Activated CD8-positive, alpha-beta memory T cell treated with anti-CD3 and anti-CD28 coated beads, Interleukin-2, amount 50 U/mL, for 1 hour (primary cell): ENCODE measurements around the gene CERT1.
"Not testable (repeated sequence)": the region's sequence is repeated elsewhere in the genome, so short reads cannot be mapped to it uniquely, and the experiment has no call there.

Source experiments
- DNase-seq: peaks from one replicate; pipeline ENCODE4 v3.0.0-alpha.2; 2020; ENCODE audit errors: extremely low read depth

Gene CERT1

GRCh38 chr5:75511435-75512382 lies at the start of gene CERT1, which contains the start of gene POLK:
Gene CERT1, minus strand, starts transcription at chr5:75511629. Its CDS starts 422 bp downstream, at chr5:75511207.
Gene POLK, plus strand, starts transcription at chr5:75511891.
- DNase-seq: peak; percentile 68

GRCh38 chr5:75560655-75561054 lies 49.2 kb upstream of the CERT1 start:
- not testable (repeated sequence) for DNase-seq

- DNase-seq: no peak
Observed at GRCh38 chr5:75558981-75559632, 47.7 kb upstream of the CERT1 start.

GRCh38 chr5:75558221-75558620 lies 46.8 kb upstream of the CERT1 start:
- DNase-seq: no peak

- DNase-seq: no peak
Observed at GRCh38 chr5:75553358-75553757, 41.9 kb upstream of the CERT1 start.

GRCh38 chr5:75552764-75553163 lies 41.3 kb upstream of the CERT1 start:
- no peak for DNase-seq

- no peak for DNase-seq
Observed at GRCh38 chr5:75551471-75551870, 40.0 kb upstream of the CERT1 start.

- no peak for DNase-seq
Observed at GRCh38 chr5:75550597-75550996, 39.2 kb upstream of the CERT1 start.

- no peak for DNase-seq
Observed at GRCh38 chr5:75547812-75548211, 36.4 kb upstream of the CERT1 start.

GRCh38 chr5:75546830-75547229 lies 35.4 kb upstream of the CERT1 start:
- no peak for DNase-seq

GRCh38 chr5:75545131-75545530 lies 33.7 kb upstream of the CERT1 start:
- DNase-seq: no peak

- DNase-seq: no peak
Observed at GRCh38 chr5:75538211-75538610, 26.8 kb upstream of the CERT1 start.

- no peak for DNase-seq
Observed at GRCh38 chr5:75536694-75537360, 25.4 kb upstream of the CERT1 start.

- DNase-seq: no peak
Observed at GRCh38 chr5:75536147-75536546, 24.7 kb upstream of the CERT1 start.

- no peak for DNase-seq
Observed at GRCh38 chr5:75534734-75535133, 23.3 kb upstream of the CERT1 start.

GRCh38 chr5:75533716-75534115 lies 22.3 kb upstream of the CERT1 start:
- not testable (repeated sequence) for DNase-seq

GRCh38 chr5:75532190-75532589 lies 20.8 kb upstream of the CERT1 start:
- no peak for DNase-seq

- DNase-seq: no peak
Observed at GRCh38 chr5:75529185-75529584, 17.8 kb upstream of the CERT1 start.

GRCh38 chr5:75526070-75526469 lies 14.6 kb upstream of the CERT1 start:
- DNase-seq: no peak

GRCh38 chr5:75525344-75525743 lies 13.9 kb upstream of the CERT1 start:
- no peak for DNase-seq

- DNase-seq: no peak
Observed at GRCh38 chr5:75524591-75524990, 13.2 kb upstream of the CERT1 start.

- DNase-seq: no peak
Observed at GRCh38 chr5:75524071-75524470, 12.6 kb upstream of the CERT1 start.
